SU-DHL-6 (cell line): ENCODE data around the gene CACUL1.

Experiments used
- EZH2phosphoT487 ChIP-seq: fragments of 200-600 bp; sonication (generic), shearing (Covaris generic); conservative IDR thresholded peaks from 2 replicates; pipeline ENCODE4 v1.6.1; 2018; ENCODE audit warnings: mild to moderate bottlenecking, antibody characterized with exemption, low read length, moderate library complexity, mixed read lengths
- TF ChIP-seq, protein P1 (sequence below): fragments of 200-600 bp; sonication (generic); IDR thresholded peaks from one replicate; pipeline ENCODE4 v1.5.1; 2017; ENCODE audit warnings: antibody characterized with exemption, mild to moderate bottlenecking, low read length, moderate library complexity; ENCODE audit not compliant: insufficient read depth, poor library complexity, severe bottlenecking

DNA sequence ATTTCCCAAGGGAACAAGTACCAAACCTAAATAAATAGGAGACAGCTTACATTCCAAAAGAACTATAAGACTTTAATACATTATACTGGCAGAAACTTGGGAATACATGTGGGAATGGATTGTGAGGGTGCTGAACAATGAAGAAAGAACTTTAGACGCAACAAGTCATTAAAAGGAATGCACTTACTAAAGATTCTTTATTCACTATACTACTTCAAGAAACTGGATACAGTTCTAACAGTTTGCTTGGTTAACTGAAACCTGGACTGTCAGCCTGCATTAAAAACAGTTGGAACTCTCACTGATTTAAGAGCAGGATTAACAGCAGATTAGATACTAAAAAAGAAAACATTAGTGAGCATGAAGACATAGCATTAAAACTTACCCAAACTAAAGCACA lies 12.0 kb downstream of the CACUL1 start:
- TF ChIP-seq, protein P1, sequence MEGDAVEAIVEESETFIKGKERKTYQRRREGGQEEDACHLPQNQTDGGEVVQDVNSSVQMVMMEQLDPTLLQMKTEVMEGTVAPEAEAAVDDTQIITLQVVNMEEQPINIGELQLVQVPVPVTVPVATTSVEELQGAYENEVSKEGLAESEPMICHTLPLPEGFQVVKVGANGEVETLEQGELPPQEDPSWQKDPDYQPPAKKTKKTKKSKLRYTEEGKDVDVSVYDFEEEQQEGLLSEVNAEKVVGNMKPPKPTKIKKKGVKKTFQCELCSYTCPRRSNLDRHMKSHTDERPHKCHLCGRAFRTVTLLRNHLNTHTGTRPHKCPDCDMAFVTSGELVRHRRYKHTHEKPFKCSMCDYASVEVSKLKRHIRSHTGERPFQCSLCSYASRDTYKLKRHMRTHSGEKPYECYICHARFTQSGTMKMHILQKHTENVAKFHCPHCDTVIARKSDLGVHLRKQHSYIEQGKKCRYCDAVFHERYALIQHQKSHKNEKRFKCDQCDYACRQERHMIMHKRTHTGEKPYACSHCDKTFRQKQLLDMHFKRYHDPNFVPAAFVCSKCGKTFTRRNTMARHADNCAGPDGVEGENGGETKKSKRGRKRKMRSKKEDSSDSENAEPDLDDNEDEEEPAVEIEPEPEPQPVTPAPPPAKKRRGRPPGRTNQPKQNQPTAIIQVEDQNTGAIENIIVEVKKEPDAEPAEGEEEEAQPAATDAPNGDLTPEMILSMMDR = no peak
- TF ChIP-seq EZH2phosphoT487 = no peak
